GM19468 (cell line): Measurements from ENCODE around the gene IPO5.
"Not testable (repeated sequence)": the region's sequence is repeated elsewhere in the genome, so short reads cannot be mapped to it uniquely, and the experiment has no call there.

Source experiments
- ATAC-seq: cut with Tn5 transposase; IDR thresholded peaks from one replicate; pipeline ENCODE4 v1.9.1; 2021; ENCODE audit warnings: mild to moderate bottlenecking, moderate library complexity, moderate number of reproducible peaks; ENCODE audit not compliant: unreplicated experiment; ENCODE audit errors: extremely low read depth

The IPO5 gene

DNA sequence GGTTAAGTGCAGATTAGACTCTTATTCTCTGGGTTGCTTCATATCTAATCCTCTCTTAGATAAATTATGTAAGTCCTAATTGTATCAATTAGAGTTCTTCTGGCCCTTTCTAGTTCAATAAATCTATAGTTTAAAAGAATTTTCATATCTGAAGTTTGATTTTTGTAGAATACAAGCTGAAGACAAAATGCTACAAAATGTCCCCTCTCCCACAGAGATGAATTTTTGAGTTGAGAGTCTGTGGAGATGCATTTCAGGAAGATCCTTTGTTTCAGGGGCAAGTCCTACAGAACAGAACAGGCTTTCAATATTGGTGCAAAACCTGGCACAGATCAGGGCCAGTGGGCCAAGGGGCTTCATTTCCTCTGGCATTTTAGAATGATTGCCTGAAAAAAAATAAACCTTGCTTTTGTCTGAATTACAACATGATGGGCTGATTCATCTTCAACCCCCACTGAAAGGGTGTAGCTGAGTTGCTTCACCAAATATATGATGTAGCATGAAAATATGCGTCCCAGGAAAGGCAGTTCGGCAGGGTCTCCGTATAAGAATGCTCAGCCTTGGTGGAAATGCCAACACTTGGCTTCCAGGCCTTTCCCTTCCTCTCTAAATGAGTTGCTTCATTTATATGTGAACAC, 6.4 kb upstream of the IPO5 start:
- ATAC-seq = no peak

DNA sequence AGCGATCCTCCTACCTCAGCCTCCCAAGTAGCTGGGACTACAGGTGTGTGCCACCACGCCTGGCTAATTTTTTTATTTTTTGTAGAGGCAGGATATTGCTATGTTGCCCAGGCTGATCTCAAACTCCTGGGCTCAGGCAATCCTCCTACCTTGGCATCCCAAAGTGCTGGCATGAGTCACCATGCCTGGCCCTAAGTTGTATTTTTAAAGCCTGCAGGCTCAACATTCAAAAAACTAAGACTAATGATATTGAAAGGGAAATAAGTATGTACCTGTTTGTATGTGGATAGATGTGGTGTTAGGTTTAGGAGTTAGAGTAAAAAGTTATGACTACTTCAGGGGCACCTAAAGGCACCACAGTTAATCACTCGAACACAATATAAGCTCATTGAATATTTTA, 5.4 kb upstream of the IPO5 start:
- no peak for ATAC-seq

DNA sequence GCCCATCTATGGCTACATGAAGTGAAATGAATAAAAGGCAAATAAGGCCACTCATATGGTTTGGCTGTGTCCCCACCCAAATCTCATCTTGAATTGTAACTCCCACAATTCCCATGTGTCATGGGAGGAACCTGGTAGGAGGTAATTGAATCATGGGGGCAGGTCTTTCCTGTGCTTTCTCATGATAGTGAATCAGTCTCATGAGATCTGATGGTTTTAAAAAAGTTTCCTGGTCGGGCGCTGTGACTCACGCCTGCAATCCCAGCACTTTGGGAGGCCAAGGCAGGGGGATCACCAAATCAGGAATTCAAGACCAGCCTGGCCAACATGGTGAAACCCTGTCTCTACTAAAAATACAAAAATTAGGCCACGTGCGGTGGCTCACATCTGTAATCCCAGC, 4.2 kb upstream of the IPO5 start:
- not testable (repeated sequence) for ATAC-seq

DNA sequence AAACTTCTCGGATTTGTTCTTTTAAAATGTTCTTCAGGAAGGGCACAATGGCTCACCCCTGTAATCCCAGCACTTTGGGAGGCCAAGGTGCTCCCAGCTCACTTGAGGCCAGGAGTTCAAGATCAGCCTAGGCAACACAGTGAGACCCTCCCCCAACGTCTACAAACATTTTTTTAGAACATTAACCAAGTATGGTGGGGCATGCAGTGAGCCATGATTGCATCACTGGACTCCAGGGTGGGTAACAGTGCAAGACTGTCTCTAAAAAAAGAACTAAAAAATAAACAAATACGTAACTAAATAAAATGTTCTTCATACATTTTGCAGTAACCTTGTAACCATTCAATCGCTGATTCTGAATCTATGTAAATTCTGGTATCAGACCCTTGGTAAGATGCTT, 2.1 kb upstream of the IPO5 start:
- no peak for ATAC-seq

DNA sequence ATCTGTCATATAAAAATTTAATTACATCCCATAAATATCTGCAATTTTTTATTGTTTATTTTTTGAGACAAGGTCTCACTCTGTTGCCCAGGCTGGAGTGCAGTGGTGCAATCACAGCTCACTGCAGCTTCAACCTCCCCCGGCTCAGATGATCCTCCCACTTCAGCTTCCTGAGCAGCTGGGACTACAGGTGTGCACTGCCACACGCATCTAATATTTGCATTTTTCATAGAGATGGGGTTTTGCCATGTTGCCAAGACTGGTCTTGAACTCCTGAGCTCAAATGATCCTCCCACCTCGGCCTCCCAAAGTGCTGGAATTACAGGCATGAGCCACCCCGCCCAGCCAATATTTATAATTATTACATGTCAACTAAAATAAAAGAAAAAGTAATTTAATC, 644 bp upstream of the IPO5 start:
- not testable (repeated sequence) for ATAC-seq

DNA sequence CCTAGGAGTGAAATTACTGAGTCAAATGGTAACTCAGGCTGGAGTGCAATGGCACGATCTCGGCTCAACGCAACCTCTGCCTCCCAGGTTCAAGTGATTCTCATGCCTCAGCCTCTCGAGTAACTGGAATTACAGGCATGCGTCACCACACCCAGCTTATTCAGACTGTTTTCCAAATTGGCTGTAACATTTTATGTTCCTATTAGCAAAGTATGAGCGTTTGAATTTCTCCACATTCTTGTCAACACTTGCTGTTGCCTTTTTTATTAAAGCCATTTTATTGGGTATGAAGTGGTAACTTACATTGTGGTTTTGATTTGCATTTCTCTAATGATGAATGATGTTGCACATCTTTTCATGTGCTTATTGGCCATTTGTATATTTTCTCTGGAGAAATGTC, 7.9 kb downstream of the IPO5 start:
- ATAC-seq = no peak

DNA sequence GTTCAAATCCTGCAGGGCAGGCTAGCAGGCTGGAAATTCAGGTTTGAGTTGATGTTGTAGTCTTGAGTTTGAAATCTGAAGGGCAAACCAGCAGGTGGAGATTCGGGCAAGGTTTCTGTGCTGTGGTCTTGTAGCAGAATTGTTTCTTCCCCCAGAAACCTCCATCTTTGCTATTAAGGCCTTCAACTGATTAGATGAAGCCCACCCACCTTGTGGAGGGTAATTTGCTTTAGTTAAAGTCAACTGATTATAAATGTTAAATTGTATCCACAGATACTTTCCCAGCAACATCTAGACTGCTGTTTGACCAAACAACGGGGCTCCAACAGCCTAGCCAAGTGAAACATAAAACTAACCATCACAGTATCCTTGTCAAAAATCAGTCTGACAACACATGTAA, 9.4 kb downstream of the IPO5 start:
- no peak for ATAC-seq

DNA sequence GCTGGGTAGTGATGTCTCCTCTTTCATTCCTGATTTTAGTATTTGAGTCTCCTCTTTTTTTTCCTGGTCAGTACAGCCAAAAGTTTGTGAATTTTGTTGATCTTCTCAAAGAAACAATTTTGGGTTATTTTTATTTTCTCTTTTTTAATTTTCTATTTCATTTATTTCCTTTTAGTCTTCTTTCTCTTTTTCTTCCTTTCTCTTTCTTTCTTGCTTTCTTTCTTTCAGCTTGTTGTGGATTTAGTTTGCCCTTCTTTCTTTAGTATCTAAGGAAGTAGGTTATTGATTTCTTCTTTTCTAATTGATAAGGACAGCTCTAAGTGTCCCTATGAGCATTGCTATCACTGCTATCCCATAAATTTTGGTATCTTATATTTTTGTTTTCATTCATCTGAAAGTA, 13.8 kb downstream of the IPO5 start:
- no peak for ATAC-seq

DNA sequence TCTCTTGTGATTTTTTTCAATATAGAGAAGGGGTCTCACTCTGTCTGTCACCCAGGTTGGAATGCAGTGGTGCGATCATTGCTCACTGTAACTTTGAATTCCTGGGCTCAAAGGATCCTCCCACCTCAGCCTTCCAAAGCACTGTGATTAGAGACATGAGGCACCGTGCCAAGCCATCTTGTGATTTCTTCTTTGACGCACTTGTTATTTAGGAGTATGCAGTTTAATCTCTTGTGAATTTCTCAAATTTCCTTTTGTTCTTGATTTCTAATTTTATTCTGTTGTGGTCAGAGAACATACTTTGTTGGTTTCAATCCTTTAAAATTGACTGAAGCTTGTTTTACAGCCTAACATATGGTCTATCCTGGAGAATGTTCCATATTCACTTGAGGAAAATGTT, 14.5 kb downstream of the IPO5 start:
- no peak for ATAC-seq

DNA sequence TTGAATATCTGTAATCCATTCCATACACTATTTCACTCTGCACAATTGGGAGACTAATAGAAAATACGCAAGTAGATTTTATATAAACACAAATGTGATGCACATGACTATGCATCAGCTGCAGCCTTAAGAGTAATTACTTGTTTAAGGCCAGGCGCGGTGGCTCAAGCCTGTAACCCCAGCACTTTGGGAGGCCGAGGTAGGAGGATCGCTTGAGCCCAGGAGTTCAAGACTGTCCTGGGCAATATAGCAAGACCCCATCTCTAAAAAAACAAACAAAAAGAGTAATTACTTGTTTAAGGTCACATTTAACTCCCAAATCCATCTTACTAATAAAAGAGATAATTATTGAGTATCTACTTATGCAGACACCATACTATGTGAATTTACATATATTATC, 18.0 kb downstream of the IPO5 start:
- ATAC-seq = no peak

DNA sequence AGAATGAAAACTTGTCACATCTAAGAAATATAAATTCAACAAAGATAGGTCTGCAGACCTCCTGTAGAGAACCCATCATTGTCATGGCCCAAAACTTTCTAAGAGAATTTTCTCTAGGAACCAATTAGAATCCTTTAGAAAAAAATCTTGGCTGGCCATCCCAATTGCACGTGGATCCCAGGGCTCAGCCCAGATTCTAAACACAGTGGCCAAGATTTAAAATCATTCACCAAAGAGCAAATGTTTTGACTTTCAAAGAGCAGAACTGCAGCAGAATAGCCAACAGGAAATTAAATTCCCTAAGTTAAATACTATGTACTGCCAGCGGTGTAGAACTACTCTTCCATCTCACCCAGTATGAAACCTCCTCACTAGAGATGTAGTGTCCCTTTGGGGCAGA, 21.3 kb downstream of the IPO5 start:
- no peak for ATAC-seq

DNA sequence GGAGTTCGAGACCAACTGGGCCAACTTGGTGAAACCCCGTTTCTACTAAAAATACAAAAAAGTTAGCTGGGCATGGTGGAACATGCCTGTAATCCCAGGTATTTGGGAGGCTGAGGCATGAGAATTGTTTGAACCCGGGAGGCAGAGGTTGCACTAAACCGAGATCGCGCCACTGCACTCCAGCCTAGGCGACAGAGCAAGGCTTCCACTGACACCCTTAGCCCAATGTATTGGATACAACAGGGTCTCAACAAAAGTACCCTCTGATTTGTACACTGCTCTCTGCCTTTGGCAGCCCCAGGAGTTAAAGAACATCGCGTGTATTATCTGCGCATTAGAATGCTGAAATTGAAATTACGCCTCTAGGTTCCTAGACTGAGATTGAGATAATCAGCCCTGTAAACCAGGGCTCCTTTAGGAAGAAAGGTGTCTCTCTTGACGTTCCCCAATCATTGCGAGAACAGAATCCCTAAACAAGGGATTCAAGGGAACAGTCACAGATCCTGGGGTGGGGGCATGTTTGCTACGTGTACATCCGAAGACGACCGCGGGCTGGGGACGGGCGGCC, 21.9 kb downstream of the IPO5 start:
- ATAC-seq = no peak

DNA sequence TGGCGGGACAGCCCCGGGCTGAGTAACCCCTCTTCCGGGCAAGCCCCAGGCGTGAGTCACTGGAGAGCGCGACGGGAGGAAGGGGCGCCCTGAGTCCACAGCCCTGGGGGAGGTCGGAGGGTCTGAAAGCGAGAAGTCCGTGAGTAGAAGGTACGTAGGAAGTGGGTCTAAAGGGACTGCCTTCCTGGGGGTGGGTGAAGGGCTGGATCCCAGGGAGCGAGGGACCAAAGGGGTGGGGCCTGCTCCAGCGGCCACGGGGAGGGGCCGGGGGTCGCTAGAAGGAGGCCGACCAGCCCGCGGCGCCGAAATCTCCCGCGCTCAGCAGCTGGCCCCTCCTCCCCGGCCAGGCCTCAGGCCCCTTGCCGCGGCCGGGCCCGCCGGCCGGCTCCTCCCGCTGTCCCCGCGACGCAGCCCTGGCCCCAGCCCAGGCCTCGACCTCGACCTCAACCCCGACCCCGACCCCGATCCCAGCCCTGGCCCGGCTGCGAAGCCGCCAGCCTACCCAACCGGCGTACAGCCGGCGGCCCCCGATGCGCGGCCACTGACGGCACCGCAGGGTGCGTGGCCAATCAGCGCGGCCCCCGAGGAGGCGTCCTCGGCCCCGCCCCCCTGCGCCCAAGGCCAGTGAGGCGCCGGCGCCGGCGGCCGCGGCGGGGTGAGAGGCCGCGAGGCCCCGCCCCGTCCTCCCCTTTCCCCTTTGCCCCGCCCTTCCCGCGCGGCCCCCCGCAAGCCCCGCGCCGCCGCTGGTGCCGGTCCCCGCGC, 22.6 kb downstream of the IPO5 start:
- ATAC-seq = peak; percentile 85

DNA sequence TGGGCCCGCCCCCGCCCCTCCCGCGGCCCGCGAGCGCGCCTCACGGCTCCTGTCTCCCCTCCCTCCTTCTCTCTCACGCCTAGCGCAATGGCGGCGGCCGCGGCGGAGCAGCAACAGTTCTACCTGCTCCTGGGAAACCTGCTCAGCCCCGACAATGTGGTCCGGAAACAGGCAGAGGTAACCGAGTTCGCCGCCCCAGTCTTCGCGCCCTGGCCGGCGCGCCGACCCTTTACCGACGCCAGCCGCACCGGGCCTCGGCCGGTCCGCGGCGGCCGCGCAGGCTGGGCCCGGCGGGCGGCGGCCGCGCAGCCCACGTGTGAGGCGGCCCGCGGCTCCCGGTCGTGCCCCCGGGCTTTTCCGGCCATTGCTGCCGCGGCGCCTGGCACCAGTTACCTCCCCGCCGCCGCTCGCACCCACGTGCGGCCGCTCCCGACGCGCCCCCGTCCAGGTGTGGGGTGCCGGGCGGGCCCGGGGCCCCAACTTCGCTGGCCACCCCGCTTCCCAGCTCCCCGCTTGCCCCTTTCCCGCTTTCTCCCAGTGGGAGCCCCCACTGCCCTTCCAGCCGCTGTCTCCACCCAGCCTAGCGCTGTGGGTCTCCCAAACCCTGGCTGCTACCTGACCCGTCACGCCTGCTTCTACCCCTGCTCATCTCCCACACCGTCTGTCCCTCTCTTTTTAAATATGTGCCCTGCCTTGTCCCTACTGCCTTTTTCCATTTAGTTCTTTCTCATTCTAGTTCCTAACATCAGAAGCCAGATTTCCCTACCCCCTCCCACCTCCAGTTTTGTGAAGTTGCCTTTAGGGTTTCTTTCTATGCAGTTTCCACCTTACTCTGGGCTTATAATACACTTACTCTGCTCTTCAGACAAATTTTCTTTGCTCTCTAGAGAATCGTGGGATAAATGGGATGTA, 23.4 kb downstream of the IPO5 start:
- ATAC-seq = peak; percentile 29

DNA sequence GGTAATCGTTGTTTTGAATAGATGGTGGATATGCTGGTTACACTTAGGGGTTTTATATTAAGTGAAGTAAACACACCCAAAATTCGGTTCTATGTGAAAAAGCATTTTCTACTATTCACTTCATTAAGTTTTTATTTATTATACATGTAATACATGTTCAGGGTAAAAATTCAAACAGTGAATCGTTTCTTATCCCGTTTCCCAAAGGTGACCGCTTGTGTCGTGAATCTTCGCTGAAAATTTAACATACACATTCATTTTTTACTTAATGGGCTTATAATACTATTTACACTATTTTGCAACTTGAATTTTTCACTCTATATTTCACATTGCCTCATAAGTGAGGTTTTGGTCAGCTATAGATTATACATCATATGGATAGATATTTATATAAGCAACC, 24.5 kb downstream of the IPO5 start:
- no peak for ATAC-seq

DNA sequence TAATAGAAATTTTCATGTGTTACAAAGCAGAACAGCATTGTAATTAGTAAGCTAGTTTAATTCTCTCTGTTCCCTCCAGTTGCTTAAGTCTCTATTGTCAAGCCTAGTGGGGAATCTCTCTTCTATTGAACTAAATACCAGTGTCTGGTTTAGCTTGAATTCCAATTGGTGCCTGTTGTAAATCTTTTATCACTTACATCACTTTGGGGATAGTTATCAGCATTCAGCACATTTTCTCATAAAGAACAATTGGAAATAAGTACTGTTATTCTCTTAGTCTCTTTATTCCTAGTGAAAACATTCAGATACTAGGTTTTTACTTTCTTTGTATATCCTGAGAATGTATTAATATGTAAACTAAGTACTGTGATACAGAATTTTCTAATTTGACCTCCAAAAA, 25.2 kb downstream of the IPO5 start:
- no peak for ATAC-seq

DNA sequence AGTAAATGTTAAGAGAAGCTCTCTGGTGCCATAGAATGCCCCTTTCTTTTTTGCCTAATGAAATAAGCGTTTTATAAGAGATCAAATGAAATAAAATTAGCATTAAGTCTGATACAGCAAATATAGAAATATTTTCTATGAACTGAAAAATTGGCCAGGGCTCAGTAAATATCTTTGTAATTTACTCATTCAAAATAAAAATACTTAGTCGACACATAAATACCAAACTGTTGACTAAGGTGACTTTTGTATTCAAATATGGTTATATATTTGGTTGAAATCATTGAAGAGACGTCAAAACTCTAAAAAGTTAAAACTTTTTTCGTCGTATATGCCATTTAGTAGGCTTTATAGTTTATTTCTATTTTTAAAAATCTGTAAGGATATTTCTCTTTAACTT, 25.6 kb downstream of the IPO5 start:
- ATAC-seq = no peak

DNA sequence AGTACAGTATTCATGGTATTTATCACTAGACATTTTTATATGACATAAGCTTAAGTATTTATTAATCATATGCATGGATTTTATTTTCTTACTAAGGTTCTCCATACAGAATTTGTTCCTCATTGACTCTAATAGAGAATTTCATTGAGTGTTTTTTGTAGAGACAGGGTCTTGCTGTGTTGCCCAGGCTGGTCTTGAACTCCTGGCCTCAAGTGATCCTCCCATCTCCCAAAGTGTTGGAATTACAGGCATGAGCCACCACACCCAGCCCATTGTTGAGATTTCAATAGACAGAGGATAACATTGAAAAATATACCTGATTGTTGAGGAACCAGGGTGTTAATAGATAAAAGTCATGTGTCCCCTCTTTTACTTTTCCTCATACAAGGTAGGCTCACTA, 26.1 kb downstream of the IPO5 start:
- no peak for ATAC-seq

DNA sequence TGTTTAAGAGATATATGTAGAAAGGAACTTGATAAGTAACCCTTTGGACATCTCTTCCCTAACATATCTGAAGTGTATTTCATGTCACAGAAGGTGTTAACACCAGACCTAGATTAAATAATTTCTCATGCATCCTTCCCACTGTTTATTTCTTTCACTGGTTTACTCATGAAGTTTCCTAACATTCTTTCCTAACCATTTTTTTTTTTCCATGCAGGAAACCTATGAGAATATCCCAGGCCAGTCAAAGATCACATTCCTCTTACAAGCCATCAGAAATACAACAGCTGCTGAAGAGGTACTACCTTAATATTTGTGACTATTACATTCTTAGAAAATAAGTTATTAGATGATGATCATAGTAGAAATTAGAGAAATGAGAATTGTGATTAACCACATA, 28.8 kb downstream of the IPO5 start:
- ATAC-seq = no peak

DNA sequence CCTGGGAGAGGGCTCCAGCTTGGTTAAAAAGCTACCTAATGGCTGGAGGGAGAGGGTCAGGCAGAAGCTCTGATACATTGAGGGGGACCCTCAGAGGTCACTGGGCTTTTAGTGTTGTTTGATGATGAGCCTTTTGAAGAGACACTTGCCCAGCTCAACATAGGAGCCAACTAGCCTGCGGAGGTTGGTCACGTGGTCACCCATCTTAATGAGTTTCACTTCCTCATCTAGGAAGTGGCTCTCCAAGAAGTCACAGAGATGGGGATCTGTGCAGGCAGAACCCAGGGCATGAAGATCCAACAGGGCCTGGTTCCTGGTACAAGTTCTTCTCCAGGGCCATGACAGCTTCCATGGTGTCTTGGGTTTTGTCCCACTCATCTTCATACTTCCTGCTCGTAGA, 33.4 kb downstream of the IPO5 start:
- peak; percentile 63 for ATAC-seq

DNA sequence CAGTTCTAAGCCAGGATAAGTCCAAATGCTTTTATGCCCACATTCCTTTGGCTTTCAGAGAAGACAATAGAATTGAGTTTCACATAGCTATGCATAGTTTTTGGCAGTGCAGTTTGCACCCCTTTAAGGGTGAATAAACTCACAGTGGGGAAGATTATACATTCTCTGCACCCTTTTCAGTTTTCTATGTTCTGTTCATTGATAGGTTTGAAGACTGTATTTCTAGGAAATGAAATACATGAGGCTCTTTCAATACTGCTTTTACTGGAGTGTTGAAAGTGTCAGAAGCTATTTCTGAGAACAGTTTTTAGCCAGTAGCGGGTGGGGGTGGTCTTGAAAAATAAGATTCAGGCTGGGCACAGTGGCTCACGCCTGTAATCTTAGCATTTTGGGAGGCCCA, 46.2 kb downstream of the IPO5 start:
- no peak for ATAC-seq
